HepG2 (cell line): ENCODE results near the gene CLDN11. TPM values are rescaled to one million over a fixed set of nuclear protein-coding genes. Genes with fewer than 3 reads are reported as not detected.

ENCODE experiments used
- ATAC-seq: fragments of 200-7000 bp; cut with Tn5 transposase; 3 replicates; pipeline ENCODE4 v1.9.1; 2020; ENCODE audit warnings: mild to moderate bottlenecking, moderate library complexity
- BruUV-seq: library from RNA; stranded (reverse); fragments of 400-500 nt; replicated peaks from 2 replicates; lab custom pipeline; 2021; lab: Mats Ljungman, UMichigan
- CTCF ChIA-PET: fragments of 300-600 bp; formaldehyde crosslinking; extraction: SDS; loops from one replicate; lab custom pipeline; 2021; ENCODE audit warnings: low total read pairs, inconsistent platforms, low intra/inter-chr PET ratio; lab: Yijun Ruan, JAX
- POLR2A ChIA-PET: fragments of 350-600 bp; sonication (Branson Sonifier 250); formaldehyde crosslinking; loops from one replicate; lab custom pipeline; 2020; ENCODE audit warnings: antibody characterized with exemption, inconsistent platforms; lab: Yijun Ruan, JAX
- DNase-seq: peaks from one replicate; pipeline ENCODE4 v3.0.0-alpha.2; 2015; ENCODE audit warnings: low spot score
- FAIRE-seq: peaks from 3 replicates; lab custom pipeline; 2011; peaks lifted over from hg19 to GRCh38; lab: Jason Lieb, UNC
- H2AFZ ChIP-seq: one replicate; pipeline ENCODE4 v1.6.1; 2011; ENCODE audit warnings: low read length, inconsistent platforms
- H3K27ac ChIP-seq: fragments of 300-600 bp; 3 replicates; pipeline ENCODE4 v1.8.0; 2011; ENCODE audit warnings: mixed run types, mild to moderate bottlenecking, mixed read lengths, low read length, inconsistent platforms; ENCODE audit not compliant: insufficient read depth; ENCODE audit errors: extremely low read length
- H3K27me3 ChIP-seq, 2 experiments: fragments of 200-600 bp in 1 of 2; 2 replicates in 1 of 2; 3 replicates in 1 of 2; pipeline versions ENCODE4 v1.6.0 to v1.8.0; 2011; ENCODE audit warnings: low read length in 2 of 2, mild to moderate bottlenecking in 2 of 2, moderate library complexity in 2 of 2, inconsistent platforms in 1 of 2; ENCODE audit not compliant: insufficient read depth in 2 of 2, control insufficient read depth in 1 of 2
- H3K36me3 ChIP-seq, 2 experiments: fragments of 200-600 bp in 1 of 2; replicated peaks in 1 of 2; 2 replicates in 1 of 2; 3 replicates in 1 of 2; pipeline versions ENCODE4 v1.5.1 to v1.8.0; 2011; ENCODE audit warnings: low read length in 2 of 2, inconsistent platforms in 1 of 2; ENCODE audit not compliant: insufficient read depth in 2 of 2, control insufficient read depth in 1 of 2
- H3K4me1 ChIP-seq: 2 replicates; pipeline ENCODE4 v1.5.1; 2012; ENCODE audit warnings: low read length, inconsistent platforms; ENCODE audit not compliant: insufficient read depth
- H3K4me2 ChIP-seq: 2 replicates; pipeline ENCODE4 v1.6.0; 2011; ENCODE audit warnings: low read depth, low read length, inconsistent platforms
- H3K4me3 ChIP-seq, 3 experiments: fragments of 200-600 bp in 1 of 3; sonication (generic), shearing (Covaris generic) in 1 of 3; replicated peaks in 1 of 3; 2 replicates each; pipeline ENCODE4 v1.5.1; 2011 to 2016; ENCODE audit warnings: low read length in 3 of 3, inconsistent platforms in 2 of 3, low read depth in 2 of 3, mild to moderate bottlenecking in 2 of 3, control low read depth in 1 of 3, mixed read lengths in 1 of 3; ENCODE audit not compliant: insufficient read depth in 1 of 3
- H3K79me2 ChIP-seq: one replicate; pipeline ENCODE4 v1.6.1; 2011; ENCODE audit warnings: low read length, inconsistent platforms; ENCODE audit not compliant: insufficient read depth
- H3K9ac ChIP-seq: 2 replicates; pipeline ENCODE4 v1.6.0; 2011; ENCODE audit warnings: mild to moderate bottlenecking, low read depth, low read length, inconsistent platforms; ENCODE audit not compliant: insufficient read depth
- H3K9me3 ChIP-seq: 2 replicates; pipeline ENCODE4 v1.5.1; 2012; ENCODE audit warnings: mild to moderate bottlenecking, low read length
- H4K20me1 ChIP-seq: 2 replicates; pipeline ENCODE4 v1.6.0; 2011; ENCODE audit warnings: inconsistent platforms, mild to moderate bottlenecking, low read length, moderate library complexity; ENCODE audit not compliant: insufficient read depth
- NAIF1 ChIP-seq: sonication (generic); formaldehyde crosslinking; IDR thresholded peaks from 2 replicates; pipeline ENCODE4 v1.5.0; 2020; ENCODE audit warnings: mild to moderate bottlenecking, missing genetic modification reagents, borderline replicate concordance
- TGIF2 ChIP-seq: IDR thresholded peaks from 2 replicates; pipeline ENCODE4 v1.6.1; 2016; ENCODE audit warnings: control low read depth, missing compliant biosample characterization
- TOPORS ChIP-seq: sonication (generic); formaldehyde crosslinking; IDR thresholded peaks from 2 replicates; pipeline ENCODE4 v1.8.0; 2023; ENCODE audit warnings: mild to moderate bottlenecking, missing genetic modification reagents
- ZNF746 ChIP-seq: sonication (generic); formaldehyde crosslinking; IDR thresholded peaks from 2 replicates; pipeline ENCODE4 v1.8.0; 2022; ENCODE audit warnings: mild to moderate bottlenecking, missing genetic modification reagents
- WGBS: methylation state at CpG from one replicate; pipeline ENCODE4 v1.1.6; 2017; ENCODE audit warnings: low lambda C conversion rate; 5-methylcytosine and 5-hydroxymethylcytosine counted together
- in situ Hi-C: cut with HindIII; loops from 2 replicates; pipeline ENCODE4 v1.10.0; 2017; ENCODE audit warnings: low pct_unique_long_range_greater_than_20kb; ENCODE audit not compliant: extremely low pct_ligation_motif_present
- intact Hi-C: fragments of 100-400 bp; cut with micrococcal nuclease; formaldehyde crosslinking; loops from one replicate; pipeline ENCODE4 v1.10.0; 2022; ENCODE audit not compliant: unreplicated experiment
- polyA plus RNA-seq, 8 experiments: library from polyadenylated mRNA; depleted of rRNA in 3 of 8; stranded (reverse) in 7 of 8; unstranded in 1 of 8; fragments of >200 nt; fragmentation: Illumina TruSeq in 4 of 8; extraction: Trizol in 4 of 8; gene quantifications; 2 replicates each; pipeline versions ENCODE4 v1.2.1 to v1.2.3, GENCODE V29; 2011 to 2016; ENCODE audit warnings: low read depth in 4 of 8, missing spikeins in 1 of 8, mixed read lengths in 1 of 8; ENCODE audit not compliant: insufficient read depth in 1 of 8
- total RNA-seq, 5 experiments: library from RNA; depleted of rRNA; stranded (reverse); fragments of >200 nt; fragmentation: Illumina TruSeq; extraction: Trizol; gene quantifications; 2 replicates each; pipeline ENCODE4 v1.2.3, GENCODE V29; 2016; ENCODE audit warnings: low read depth in 1 of 5
- TF ChIP-seq, protein P1 (sequence below): sonication (generic); formaldehyde crosslinking; IDR thresholded peaks from 2 replicates; pipeline ENCODE4 v1.4.0; 2020; ENCODE audit warnings: missing genetic modification reagents; ENCODE audit errors: not compliant biosample characterization
- TF ChIP-seq, protein P2 (sequence below): IDR thresholded peaks from 2 replicates; pipeline ENCODE4 v1.4.0; 2020; ENCODE audit warnings: mild to moderate bottlenecking, missing genetic modification reagents
- TF ChIP-seq, protein P3 (sequence below): sonication (generic); formaldehyde crosslinking; IDR thresholded peaks from 2 replicates; pipeline ENCODE4 v1.4.0; 2020; ENCODE audit warnings: mild to moderate bottlenecking, missing genetic modification reagents
- TF ChIP-seq, protein P4 (sequence below): sonication (generic); formaldehyde crosslinking; IDR thresholded peaks from 2 replicates; pipeline ENCODE4 v1.4.0; 2020; ENCODE audit warnings: missing genetic modification reagents, low read depth, mild to moderate bottlenecking, borderline replicate concordance
- TF ChIP-seq, protein P5 (sequence below): sonication (generic); formaldehyde crosslinking; IDR thresholded peaks from 2 replicates; pipeline ENCODE4 v1.4.0; 2020; ENCODE audit warnings: missing genetic modification reagents

Gene CLDN11
- total and polyA plus RNA-seq, 2 of the 13 experiments (the other 11 are each of a cell fraction or from before 2014, with no cell fraction given) = 4.2 to 4.9 TPM

DNA sequence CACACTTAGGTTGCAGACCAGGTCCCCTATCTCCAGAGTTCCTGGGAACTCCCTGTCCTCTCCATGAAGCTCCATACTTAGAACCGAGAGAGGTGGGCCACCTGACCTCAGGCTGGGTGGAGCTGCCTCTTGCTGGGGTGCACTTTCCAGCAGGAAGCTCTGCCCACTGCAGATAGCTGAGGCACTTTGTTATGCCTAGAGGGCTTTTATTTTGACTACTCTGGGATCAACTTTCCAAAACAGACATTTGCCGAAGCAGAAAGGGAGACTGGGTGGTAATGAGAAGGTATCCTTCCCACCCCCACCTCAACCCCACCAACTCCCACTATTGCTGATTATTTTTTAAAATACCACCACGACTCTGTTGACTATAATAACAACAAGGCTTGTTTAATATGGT, 54.7 kb downstream of the CLDN11 start:
- no peak overlapping the region for H3K4me2 ChIP-seq
- no peaks in the 10 kb centered on the region for H3K36me3 ChIP-seq
- DNase-seq = no peak
- no peak overlapping the region for H2AFZ ChIP-seq
- H3K9me3 ChIP-seq = no peaks in the 10 kb centered on the region
- no peaks in the 10 kb centered on the region for H4K20me1 ChIP-seq
- POLR2A ChIA-PET = no interaction called here
- no peak overlapping the region for H3K27ac ChIP-seq
- ATAC-seq = no peak
- TF ChIP-seq ZNF746 (CRISPR knock-in tag) (no peak), TGIF2 (no peak), NAIF1 (no peak), TOPORS (CRISPR knock-in tag) (no peak)
- TF ChIP-seq, protein P1, sequence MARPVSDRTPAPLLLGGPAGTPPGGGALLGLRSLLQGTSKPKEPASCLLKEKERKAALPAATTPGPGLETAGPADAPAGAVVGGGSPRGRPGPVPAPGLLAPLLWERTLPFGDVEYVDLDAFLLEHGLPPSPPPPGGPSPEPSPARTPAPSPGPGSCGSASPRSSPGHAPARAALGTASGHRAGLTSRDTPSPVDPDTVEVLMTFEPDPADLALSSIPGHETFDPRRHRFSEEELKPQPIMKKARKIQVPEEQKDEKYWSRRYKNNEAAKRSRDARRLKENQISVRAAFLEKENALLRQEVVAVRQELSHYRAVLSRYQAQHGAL (CRISPR knock-in tag) = no peak
- TF ChIP-seq, protein P2, sequence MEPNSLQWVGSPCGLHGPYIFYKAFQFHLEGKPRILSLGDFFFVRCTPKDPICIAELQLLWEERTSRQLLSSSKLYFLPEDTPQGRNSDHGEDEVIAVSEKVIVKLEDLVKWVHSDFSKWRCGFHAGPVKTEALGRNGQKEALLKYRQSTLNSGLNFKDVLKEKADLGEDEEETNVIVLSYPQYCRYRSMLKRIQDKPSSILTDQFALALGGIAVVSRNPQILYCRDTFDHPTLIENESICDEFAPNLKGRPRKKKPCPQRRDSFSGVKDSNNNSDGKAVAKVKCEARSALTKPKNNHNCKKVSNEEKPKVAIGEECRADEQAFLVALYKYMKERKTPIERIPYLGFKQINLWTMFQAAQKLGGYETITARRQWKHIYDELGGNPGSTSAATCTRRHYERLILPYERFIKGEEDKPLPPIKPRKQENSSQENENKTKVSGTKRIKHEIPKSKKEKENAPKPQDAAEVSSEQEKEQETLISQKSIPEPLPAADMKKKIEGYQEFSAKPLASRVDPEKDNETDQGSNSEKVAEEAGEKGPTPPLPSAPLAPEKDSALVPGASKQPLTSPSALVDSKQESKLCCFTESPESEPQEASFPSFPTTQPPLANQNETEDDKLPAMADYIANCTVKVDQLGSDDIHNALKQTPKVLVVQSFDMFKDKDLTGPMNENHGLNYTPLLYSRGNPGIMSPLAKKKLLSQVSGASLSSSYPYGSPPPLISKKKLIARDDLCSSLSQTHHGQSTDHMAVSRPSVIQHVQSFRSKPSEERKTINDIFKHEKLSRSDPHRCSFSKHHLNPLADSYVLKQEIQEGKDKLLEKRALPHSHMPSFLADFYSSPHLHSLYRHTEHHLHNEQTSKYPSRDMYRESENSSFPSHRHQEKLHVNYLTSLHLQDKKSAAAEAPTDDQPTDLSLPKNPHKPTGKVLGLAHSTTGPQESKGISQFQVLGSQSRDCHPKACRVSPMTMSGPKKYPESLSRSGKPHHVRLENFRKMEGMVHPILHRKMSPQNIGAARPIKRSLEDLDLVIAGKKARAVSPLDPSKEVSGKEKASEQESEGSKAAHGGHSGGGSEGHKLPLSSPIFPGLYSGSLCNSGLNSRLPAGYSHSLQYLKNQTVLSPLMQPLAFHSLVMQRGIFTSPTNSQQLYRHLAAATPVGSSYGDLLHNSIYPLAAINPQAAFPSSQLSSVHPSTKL (CRISPR knock-in tag) = no peak
- TF ChIP-seq, protein P3, sequence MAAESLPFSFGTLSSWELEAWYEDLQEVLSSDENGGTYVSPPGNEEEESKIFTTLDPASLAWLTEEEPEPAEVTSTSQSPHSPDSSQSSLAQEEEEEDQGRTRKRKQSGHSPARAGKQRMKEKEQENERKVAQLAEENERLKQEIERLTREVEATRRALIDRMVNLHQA (CRISPR knock-in tag) = no peak
- TF ChIP-seq, protein P4, sequence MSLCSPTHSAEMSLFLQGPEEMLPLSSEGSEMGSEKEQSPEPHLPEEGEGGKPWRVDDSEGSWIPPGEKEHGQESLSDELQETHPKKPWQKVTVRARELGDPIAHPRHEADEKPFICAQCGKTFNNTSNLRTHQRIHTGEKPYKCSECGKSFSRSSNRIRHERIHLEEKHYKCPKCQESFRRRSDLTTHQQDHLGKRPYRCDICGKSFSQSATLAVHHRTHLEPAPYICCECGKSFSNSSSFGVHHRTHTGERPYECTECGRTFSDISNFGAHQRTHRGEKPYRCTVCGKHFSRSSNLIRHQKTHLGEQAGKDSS (CRISPR knock-in tag) = no peak
- TF ChIP-seq, protein P5, sequence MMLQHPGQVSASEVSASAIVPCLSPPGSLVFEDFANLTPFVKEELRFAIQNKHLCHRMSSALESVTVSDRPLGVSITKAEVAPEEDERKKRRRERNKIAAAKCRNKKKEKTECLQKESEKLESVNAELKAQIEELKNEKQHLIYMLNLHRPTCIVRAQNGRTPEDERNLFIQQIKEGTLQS (CRISPR knock-in tag) = no peak
- no peak overlapping the region for H3K4me3 ChIP-seq
- intact Hi-C loops (no loop called here), in situ Hi-C loops (no loop called here)
- no peak overlapping the region for H3K9ac ChIP-seq
- peaks cover 26% of the 10 kb centered on the region for H3K4me1 ChIP-seq
- H3K79me2 ChIP-seq = no peaks in the 10 kb centered on the region
- CTCF ChIA-PET = no interaction called here
- BruUV-seq = no TSS peak
- FAIRE-seq = no peak
- peaks cover 0 to 10% of the 10 kb centered on the region in 2 experiments; a peak in 2 of 5 replicates for H3K27me3 ChIP-seq
- 33% methylated on average over 2 of the region's 3 CpGs for WGBS
